ENCODE results near the gene CREB1. TPM values are rescaled to one million over a fixed set of nuclear protein-coding genes. Genes with fewer than 3 reads are reported as not detected.
"Not testable (repeated sequence)": the region's sequence is repeated elsewhere in the genome, so short reads cannot be mapped to it uniquely, and the experiment has no call there.

The CREB1 gene
- total RNA-seq, 1 experiment from 2014 or later: 81.4 TPM

DNA sequence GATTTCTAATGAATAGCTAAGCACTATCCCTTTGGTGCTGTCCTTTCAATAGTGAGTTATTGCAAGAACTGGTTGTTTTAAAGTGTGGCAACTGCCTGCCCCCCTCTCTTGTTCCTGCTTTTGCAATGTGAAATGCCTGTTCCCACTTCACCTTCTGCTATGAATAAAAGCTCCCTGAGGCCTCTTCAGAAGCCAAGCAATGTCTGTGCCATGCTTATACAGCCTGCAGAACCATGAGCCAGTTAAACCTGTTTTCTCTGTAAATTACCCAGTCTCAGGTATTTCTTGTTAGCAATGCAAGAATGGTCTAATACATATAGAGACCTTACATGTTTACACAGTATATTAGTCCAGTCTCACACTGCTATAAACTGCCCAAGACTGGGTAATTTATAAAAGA, 110.4 kb downstream of the CREB1 start:
- Mint-ChIP-seq H3K4me1 (ENCODE audit: low read depth, unreplicated experiment) (no peaks in the 10 kb centered on the region), H3K4me3 (ENCODE audit: low read depth, unreplicated experiment) (no peak overlapping the region), H3K27me3 (ENCODE audit: unreplicated experiment) (no peaks in the 10 kb centered on the region), H3K36me3 (ENCODE audit: insufficient read depth, unreplicated experiment) (no peaks in the 10 kb centered on the region), H3K9me3 (ENCODE audit: low read depth, unreplicated experiment) (peaks cover 6% of the 10 kb centered on the region), H3K27ac (ENCODE audit: unreplicated experiment) (no peak overlapping the region)
- DNase-seq: no peak
- TF ChIP-seq, protein P1, sequence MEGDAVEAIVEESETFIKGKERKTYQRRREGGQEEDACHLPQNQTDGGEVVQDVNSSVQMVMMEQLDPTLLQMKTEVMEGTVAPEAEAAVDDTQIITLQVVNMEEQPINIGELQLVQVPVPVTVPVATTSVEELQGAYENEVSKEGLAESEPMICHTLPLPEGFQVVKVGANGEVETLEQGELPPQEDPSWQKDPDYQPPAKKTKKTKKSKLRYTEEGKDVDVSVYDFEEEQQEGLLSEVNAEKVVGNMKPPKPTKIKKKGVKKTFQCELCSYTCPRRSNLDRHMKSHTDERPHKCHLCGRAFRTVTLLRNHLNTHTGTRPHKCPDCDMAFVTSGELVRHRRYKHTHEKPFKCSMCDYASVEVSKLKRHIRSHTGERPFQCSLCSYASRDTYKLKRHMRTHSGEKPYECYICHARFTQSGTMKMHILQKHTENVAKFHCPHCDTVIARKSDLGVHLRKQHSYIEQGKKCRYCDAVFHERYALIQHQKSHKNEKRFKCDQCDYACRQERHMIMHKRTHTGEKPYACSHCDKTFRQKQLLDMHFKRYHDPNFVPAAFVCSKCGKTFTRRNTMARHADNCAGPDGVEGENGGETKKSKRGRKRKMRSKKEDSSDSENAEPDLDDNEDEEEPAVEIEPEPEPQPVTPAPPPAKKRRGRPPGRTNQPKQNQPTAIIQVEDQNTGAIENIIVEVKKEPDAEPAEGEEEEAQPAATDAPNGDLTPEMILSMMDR (IDR thresholded peaks at IDR 0.05; ENCODE audit: unreplicated experiment): no peak
- BruUV-seq (replicated peaks): no TSS peak
- intact Hi-C loops (cut with micrococcal nuclease; ENCODE audit: unreplicated experiment): no loop called here
- CTCF ChIA-PET: no interaction called here

DNA sequence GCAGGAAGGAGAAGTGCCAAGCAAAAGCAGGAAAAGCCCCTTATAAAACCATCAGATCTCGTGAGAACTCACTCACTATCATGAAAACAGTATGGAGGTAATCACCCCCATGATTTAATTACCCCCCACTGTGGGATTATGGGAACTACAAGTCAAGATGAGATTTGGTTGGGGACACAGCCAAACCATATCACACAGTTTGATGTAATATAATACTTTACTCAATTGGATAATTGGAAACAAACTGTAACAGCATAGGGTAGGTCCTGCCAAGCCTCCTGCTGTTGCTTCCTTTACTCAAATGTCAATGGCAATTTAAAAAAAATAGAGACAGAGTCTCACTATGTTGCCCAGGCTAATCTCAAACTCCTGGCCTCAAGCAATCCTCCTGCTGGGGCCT, 110.9 kb downstream of the CREB1 start:
- no TSS peak for BruUV-seq (replicated peaks)
- DNase-seq: no peak
- peaks cover 6% of the 10 kb centered on the region for H3K9me3 Mint-ChIP-seq (ENCODE audit: low read depth, unreplicated experiment)
- no peak overlapping the region for H3K4me3 Mint-ChIP-seq (ENCODE audit: low read depth, unreplicated experiment)
- H3K4me1 Mint-ChIP-seq (ENCODE audit: low read depth, unreplicated experiment): no peaks in the 10 kb centered on the region
- CTCF ChIA-PET: no interaction called here
- TF ChIP-seq, protein P1 (IDR thresholded peaks at IDR 0.05; ENCODE audit: unreplicated experiment): no peak
- no peaks in the 10 kb centered on the region for H3K27me3 Mint-ChIP-seq (ENCODE audit: unreplicated experiment)
- intact Hi-C loops (cut with micrococcal nuclease; ENCODE audit: unreplicated experiment): no loop called here
- no peaks in the 10 kb centered on the region for H3K36me3 Mint-ChIP-seq (ENCODE audit: insufficient read depth, unreplicated experiment)
- no peak overlapping the region for H3K27ac Mint-ChIP-seq (ENCODE audit: unreplicated experiment)

DNA sequence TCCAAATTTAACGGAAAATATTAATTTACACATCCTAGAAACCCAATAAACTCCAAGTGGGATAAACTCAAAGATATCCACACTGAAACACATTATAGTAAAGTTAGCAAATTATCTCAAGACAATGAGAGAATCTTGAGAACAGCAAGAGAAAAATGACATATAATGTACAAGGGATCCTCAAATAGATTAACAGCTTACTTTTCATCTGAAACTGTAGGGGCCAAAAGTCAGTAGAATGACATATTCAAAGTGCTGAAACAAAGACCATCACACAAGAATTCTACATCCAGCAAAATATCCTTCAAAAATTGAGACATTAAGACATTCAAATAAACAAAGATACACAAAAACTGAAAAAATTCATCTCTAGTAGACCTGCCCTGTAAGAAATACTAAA, 114.1 kb downstream of the CREB1 start:
- Mint-ChIP-seq H3K4me1 (ENCODE audit: low read depth, unreplicated experiment) (no peaks in the 10 kb centered on the region), H3K4me3 (ENCODE audit: low read depth, unreplicated experiment) (no peak overlapping the region), H3K27ac (ENCODE audit: unreplicated experiment) (no peak overlapping the region), H3K9me3 (ENCODE audit: low read depth, unreplicated experiment) (peaks cover 6% of the 10 kb centered on the region), H3K27me3 (ENCODE audit: unreplicated experiment) (no peaks in the 10 kb centered on the region), H3K36me3 (ENCODE audit: insufficient read depth, unreplicated experiment) (no peaks in the 10 kb centered on the region)
- BruUV-seq (replicated peaks): no TSS peak
- intact Hi-C loops (cut with micrococcal nuclease; ENCODE audit: unreplicated experiment): no loop called here
- CTCF ChIA-PET: interaction anchor here (0.6 to 1.2 kb wide), 2 partner anchors 11 to 82 kb away, joined by 4 read pairs; no protein-coding TSS in a partner anchor
- TF ChIP-seq, protein P1 (IDR thresholded peaks at IDR 0.05; ENCODE audit: unreplicated experiment): no peak
- DNase-seq: no peak

DNA sequence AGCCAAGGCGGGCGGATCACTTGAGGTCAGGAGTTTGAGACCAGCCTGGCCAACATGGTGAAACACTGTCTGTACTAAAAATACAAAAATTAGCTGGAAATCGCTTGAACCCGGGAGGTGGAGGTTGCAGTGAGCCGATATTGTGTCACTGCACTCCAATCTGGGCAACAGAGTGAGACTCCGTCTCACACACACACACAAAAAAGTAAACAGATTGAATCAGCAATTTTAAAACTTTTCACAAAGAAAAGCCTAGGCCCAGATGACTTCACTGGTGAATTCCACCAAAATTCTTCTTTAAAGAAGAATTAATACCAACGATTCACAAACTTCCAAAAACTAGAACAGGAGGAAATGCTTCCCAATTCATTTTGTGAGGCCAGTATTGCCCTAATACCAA, 116.8 kb downstream of the CREB1 start:
- intact Hi-C loops (cut with micrococcal nuclease; ENCODE audit: unreplicated experiment); H3K27ac Mint-ChIP-seq (ENCODE audit: unreplicated experiment); DNase-seq; H3K36me3 Mint-ChIP-seq (ENCODE audit: insufficient read depth, unreplicated experiment); H3K9me3 Mint-ChIP-seq (ENCODE audit: low read depth, unreplicated experiment); H3K4me3 Mint-ChIP-seq (ENCODE audit: low read depth, unreplicated experiment); CTCF ChIA-PET; H3K4me1 Mint-ChIP-seq (ENCODE audit: low read depth, unreplicated experiment); BruUV-seq (replicated peaks); H3K27me3 Mint-ChIP-seq (ENCODE audit: unreplicated experiment): not testable (repeated sequence)

Other genes starting within 250 kb of the CREB1 start
- gene METTL21A, start 95.4 kb downstream of the CREB1 start, total RNA-seq (2022): 27.6 TPM in 2 replicates
- gene CCNYL1, start 181.7 kb downstream of the CREB1 start, total RNA-seq (2022): 13.7 and 16.3 TPM in 2 replicates
- gene FZD5, start 239.9 kb downstream of the CREB1 start, total RNA-seq (2022): 20.4 and 22.2 TPM in 2 replicates

Measured in Calu3 (cell line).